HCT116 (cell line): ENCODE measurements around the gene TRMT13. TPM values are rescaled to one million over a fixed set of nuclear protein-coding genes. Genes with fewer than 3 reads are reported as not detected.

Experiments used
- ATAC-seq: fragments of 200-7000 bp; cut with Tn5 transposase; 2 replicates; pipeline ENCODE4 v1.9.1; 2020; ENCODE audit warnings: mild to moderate bottlenecking, moderate library complexity
- BruUV-seq: library from RNA; stranded (reverse); fragments of 400-500 nt; replicated peaks from 2 replicates; lab custom pipeline; 2021; lab: Mats Ljungman, UMichigan
- CTCF ChIA-PET: fragments of 300-600 bp; sonication (Branson Sonifier 250); formaldehyde crosslinking; loops from one replicate; lab custom pipeline; 2021; ENCODE audit warnings: antibody characterized with exemption; lab: Charles Lee
- POLR2A ChIA-PET: fragments of 300-600, 350-600 bp; sonication (Branson Sonifier 250); formaldehyde crosslinking; loops from one replicate; lab custom pipeline; 2021; ENCODE audit warnings: antibody characterized with exemption; lab: Charles Lee
- RAD21 ChIA-PET, 2 experiments: fragments of 300-600 bp; sonication (Branson Sonifier 250); formaldehyde crosslinking; loops; one replicate each; lab custom pipeline; 2023; ENCODE audit warnings: low total read pairs in 2 of 2; ENCODE audit not compliant: uncharacterized antibody in 2 of 2, unreplicated experiment in 2 of 2, low non-redundant PET in 1 of 2; lab: Charles Lee
- DNase-seq: peaks from one replicate; pipeline ENCODE4 v3.0.0-alpha.2; 2010; ENCODE audit warnings: low read depth, low spot score
- H2AFZ ChIP-seq: fragments of 200-600 bp; shearing (Covaris generic), sonication (generic); 2 replicates; pipeline ENCODE4 v1.6.1; 2017; ENCODE audit warnings: low read depth, mixed run types, mixed read lengths, antibody characterized with exemption, low read length; ENCODE audit not compliant: poor library complexity, severe bottlenecking
- H3K27ac ChIP-seq: 2 replicates; pipeline ENCODE4 v1.5.1; 2012; ENCODE audit warnings: low read depth, low read length
- H3K27me3 ChIP-seq: fragments of 200-600 bp; sonication (generic); 2 replicates; pipeline ENCODE4 v1.6.1; 2016; ENCODE audit warnings: mixed run types, low read length, mixed read lengths; ENCODE audit not compliant: insufficient read depth
- H3K36me3 ChIP-seq, 2 experiments: fragments of 200-500 bp in 1 of 2; fragments of 200-600 bp in 1 of 2; sonication (Bioruptor generic) in 1 of 2; sonication (generic) in 1 of 2; 2 replicates each; pipeline versions ENCODE4 v1.5.1 to v1.6.1; 2014 to 2016; ENCODE audit warnings: low read length in 2 of 2, inconsistent platforms in 1 of 2, mixed read lengths in 1 of 2, mixed run types in 1 of 2; ENCODE audit not compliant: insufficient read depth in 2 of 2, control insufficient read depth in 1 of 2
- H3K4me1 ChIP-seq, 2 experiments: fragments of 200-600 bp in 1 of 2; sonication (generic) in 1 of 2; 2 replicates each; pipeline versions ENCODE4 v1.5.1 to v1.6.1; 2012 to 2017; ENCODE audit warnings: low read length in 2 of 2, inconsistent platforms in 1 of 2, mild to moderate bottlenecking in 1 of 2, mixed read lengths in 1 of 2, mixed run types in 1 of 2, moderate library complexity in 1 of 2; ENCODE audit not compliant: insufficient read depth in 2 of 2, control insufficient read depth in 1 of 2
- H3K4me2 ChIP-seq: fragments of 200-600 bp; sonication (generic); 2 replicates; pipeline ENCODE4 v1.6.1; 2017; ENCODE audit warnings: mixed run types, low read length, mixed read lengths
- H3K4me3 ChIP-seq, 2 experiments: fragments of 200-600 bp in 1 of 2; sonication (generic) in 1 of 2; replicated peaks in 1 of 2; 2 replicates each; pipeline ENCODE4 v1.5.1; 2011 to 2016; ENCODE audit warnings: low read length in 2 of 2, control low read depth in 1 of 2, low read depth in 1 of 2, mild to moderate bottlenecking in 1 of 2, mixed read lengths in 1 of 2, mixed run types in 1 of 2
- H3K79me2 ChIP-seq: fragments of 200-600 bp; sonication (generic); 2 replicates; pipeline ENCODE4 v1.6.1; 2017; ENCODE audit warnings: mild to moderate bottlenecking, mixed run types, low read length, moderate library complexity, mixed read lengths; ENCODE audit not compliant: insufficient read depth
- H3K9ac ChIP-seq: fragments of 200-600 bp; sonication (generic); 2 replicates; pipeline ENCODE4 v1.6.1; 2016; ENCODE audit warnings: low read length, mixed read lengths
- H3K9me2 ChIP-seq: fragments of 200-600 bp; sonication (generic), shearing (Covaris generic); 2 replicates; pipeline ENCODE4 v1.6.1; 2017; ENCODE audit warnings: mixed run types, mild to moderate bottlenecking, moderate library complexity; ENCODE audit not compliant: insufficient read depth
- H3K9me3 ChIP-seq, 2 experiments: fragments of 200-500 bp in 1 of 2; fragments of 200-600 bp in 1 of 2; sonication (Bioruptor generic) in 1 of 2; sonication (generic) in 1 of 2; 2 replicates each; pipeline ENCODE4 v1.6.1; 2014 to 2017; ENCODE audit warnings: low read length in 2 of 2, mixed read lengths in 2 of 2, inconsistent platforms in 1 of 2, low read depth in 1 of 2, mild to moderate bottlenecking in 1 of 2, mixed run types in 1 of 2, moderate library complexity in 1 of 2; ENCODE audit not compliant: control insufficient read depth in 1 of 2, insufficient read depth in 1 of 2
- H4K20me1 ChIP-seq: fragments of 200-600 bp; sonication (generic), shearing (Covaris generic); 2 replicates; pipeline ENCODE4 v1.6.1; 2017; ENCODE audit warnings: mixed run types, mild to moderate bottlenecking, moderate library complexity; ENCODE audit not compliant: insufficient read depth
- ATF3 ChIP-seq: IDR thresholded peaks from 2 replicates; pipeline ENCODE4 v1.6.1; 2012
- EGR1 ChIP-seq: IDR thresholded peaks from 2 replicates; pipeline ENCODE4 v1.6.1; 2012; ENCODE audit warnings: low read depth
- ELF1 ChIP-seq: IDR thresholded peaks from 2 replicates; pipeline ENCODE4 v1.6.1; 2012; ENCODE audit warnings: low read depth, borderline replicate concordance
- EZH2 ChIP-seq: fragments of 200-600 bp; sonication (generic); IDR thresholded peaks from 2 replicates; pipeline ENCODE4 v1.6.1; 2017; ENCODE audit warnings: antibody characterized with exemption, mixed run types
- JUND ChIP-seq: IDR thresholded peaks from 2 replicates; pipeline ENCODE4 v1.6.1; 2012
- POLR2A ChIP-seq: IDR thresholded peaks from 2 replicates; pipeline ENCODE4 v1.7.0; 2011; ENCODE audit warnings: borderline replicate concordance; ENCODE audit not compliant: insufficient read depth, insufficient read length; ENCODE audit errors: extremely low read depth
- POLR2AphosphoS5 ChIP-seq: IDR thresholded peaks from 2 replicates; pipeline ENCODE4 v1.6.1; 2011; ENCODE audit warnings: mild to moderate bottlenecking, low read depth, low read length, moderate library complexity
- SIN3A ChIP-seq: IDR thresholded peaks from 2 replicates; pipeline ENCODE4 v1.6.1; 2012; ENCODE audit warnings: low read depth
- SP1 ChIP-seq: IDR thresholded peaks from 2 replicates; pipeline ENCODE4 v1.6.1; 2012; ENCODE audit warnings: low read depth
- SRF ChIP-seq: IDR thresholded peaks from 2 replicates; pipeline ENCODE4 v1.6.1; 2012; ENCODE audit warnings: low read depth
- TCF7L2 ChIP-seq: IDR thresholded peaks from 2 replicates; pipeline ENCODE4 v1.7.0; 2011; ENCODE audit warnings: borderline replicate concordance, inconsistent platforms; ENCODE audit not compliant: insufficient read depth, insufficient read length; ENCODE audit errors: extremely low read depth
- YY1 ChIP-seq: IDR thresholded peaks from 2 replicates; pipeline ENCODE4 v1.6.1; 2011; ENCODE audit warnings: low read length, low read depth, moderate library complexity, mild to moderate bottlenecking; ENCODE audit not compliant: insufficient replicate concordance; ENCODE audit errors: extremely low read depth
- intact Hi-C: fragments of 100-400 bp; cut with micrococcal nuclease; formaldehyde crosslinking; loops from 2 replicates; pipeline ENCODE4 v1.10.0; 2022
- total RNA-seq: library from RNA; stranded (reverse); gene quantifications from one replicate; pipeline ENCODE4 v1.2.1, GENCODE V29; 2021; ENCODE audit not compliant: unreplicated experiment
- TF ChIP-seq, protein P1 (sequence below): IDR thresholded peaks from 2 replicates; pipeline ENCODE4 v1.6.1; 2012
- TF ChIP-seq, protein P2 (sequence below): IDR thresholded peaks from 2 replicates; pipeline ENCODE4 v1.6.1; 2011; ENCODE audit warnings: mild to moderate bottlenecking, low read length, moderate library complexity; ENCODE audit not compliant: insufficient replicate concordance; ENCODE audit errors: extremely low read depth
- TF ChIP-seq, protein P3 (sequence below): IDR thresholded peaks from 2 replicates; pipeline ENCODE4 v1.6.1; 2012; ENCODE audit warnings: low read depth

Gene TRMT13
- total RNA-seq, 1 experiment from 2014 or later, result 13.2 TPM

DNA sequence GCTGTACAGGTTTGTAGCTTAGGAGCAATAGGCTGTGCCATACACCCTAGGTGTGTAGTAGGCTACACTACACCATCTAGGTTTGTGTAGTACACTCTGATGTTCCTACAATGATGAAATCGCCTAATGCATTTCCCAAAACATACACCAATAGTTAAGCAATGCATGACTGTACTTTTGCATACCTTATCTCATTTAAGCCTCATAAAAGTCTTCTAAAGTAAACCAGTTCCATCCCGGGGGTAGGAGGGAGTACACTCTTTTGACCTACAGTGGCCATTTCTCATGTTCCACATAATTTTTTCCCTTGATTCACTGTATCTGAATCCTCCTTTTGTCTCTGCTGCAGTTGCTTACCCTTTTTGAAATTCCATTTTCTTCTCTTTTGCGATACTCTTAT is 12.2 kb downstream of the TRMT13 start:
- ChIA-PET RAD21 (no interaction called here), CTCF (no interaction called here), POLR2A (no interaction called here)
- Histone ChIP-seq H3K27ac (no peak overlapping the region), H3K4me2 (no peak overlapping the region), H3K9me2 (no peaks in the 10 kb centered on the region), H2AFZ (no peak overlapping the region), H3K27me3 (no peaks in the 10 kb centered on the region), H3K9me3 (no peaks in the 10 kb centered on the region), H3K79me2 (no peaks in the 10 kb centered on the region), H4K20me1 (no peaks in the 10 kb centered on the region), H3K4me1 (no peaks in the 10 kb centered on the region), H3K36me3 (peaks cover 30 to 42% of the 10 kb centered on the region in 2 experiments; a peak in 3 of 4 replicates), H3K4me3 (no peak overlapping the region), H3K9ac (no peak overlapping the region)
- BruUV-seq, result no TSS peak
- ATAC-seq (no peak), DNase-seq (no peak)
- TF ChIP-seq, protein P1, sequence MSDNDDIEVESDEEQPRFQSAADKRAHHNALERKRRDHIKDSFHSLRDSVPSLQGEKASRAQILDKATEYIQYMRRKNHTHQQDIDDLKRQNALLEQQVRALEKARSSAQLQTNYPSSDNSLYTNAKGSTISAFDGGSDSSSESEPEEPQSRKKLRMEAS, result no peak
- TF ChIP-seq, protein P2, sequence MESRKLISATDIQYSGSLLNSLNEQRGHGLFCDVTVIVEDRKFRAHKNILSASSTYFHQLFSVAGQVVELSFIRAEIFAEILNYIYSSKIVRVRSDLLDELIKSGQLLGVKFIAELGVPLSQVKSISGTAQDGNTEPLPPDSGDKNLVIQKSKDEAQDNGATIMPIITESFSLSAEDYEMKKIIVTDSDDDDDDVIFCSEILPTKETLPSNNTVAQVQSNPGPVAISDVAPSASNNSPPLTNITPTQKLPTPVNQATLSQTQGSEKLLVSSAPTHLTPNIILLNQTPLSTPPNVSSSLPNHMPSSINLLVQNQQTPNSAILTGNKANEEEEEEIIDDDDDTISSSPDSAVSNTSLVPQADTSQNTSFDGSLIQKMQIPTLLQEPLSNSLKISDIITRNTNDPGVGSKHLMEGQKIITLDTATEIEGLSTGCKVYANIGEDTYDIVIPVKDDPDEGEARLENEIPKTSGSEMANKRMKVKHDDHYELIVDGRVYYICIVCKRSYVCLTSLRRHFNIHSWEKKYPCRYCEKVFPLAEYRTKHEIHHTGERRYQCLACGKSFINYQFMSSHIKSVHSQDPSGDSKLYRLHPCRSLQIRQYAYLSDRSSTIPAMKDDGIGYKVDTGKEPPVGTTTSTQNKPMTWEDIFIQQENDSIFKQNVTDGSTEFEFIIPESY, result no peak
- no peak for TF ChIP-seq YY1
- TF ChIP-seq SRF, result no peak
- no peak for TF ChIP-seq ATF3
- intact Hi-C loops, result no loop called here

- no peaks in the 10 kb centered on the region for H3K79me2 ChIP-seq
- H3K4me3 ChIP-seq, result no peak overlapping the region
- H3K27ac ChIP-seq, result no peak overlapping the region
- ChIA-PET RAD21 (no interaction called here), CTCF (no interaction called here), POLR2A (no interaction called here)
- H3K4me2 ChIP-seq, result no peak overlapping the region
- intact Hi-C loops, result no loop called here
- peaks cover 21 to 31% of the 10 kb centered on the region in 2 experiments; a peak in 3 of 4 replicates for H3K36me3 ChIP-seq
- no peaks in the 10 kb centered on the region for H3K4me1 ChIP-seq
- H3K27me3 ChIP-seq, result no peaks in the 10 kb centered on the region
- H3K9me3 ChIP-seq, result no peaks in the 10 kb centered on the region
- no peak overlapping the region for H3K9ac ChIP-seq
- no TSS peak for BruUV-seq
- H3K9me2 ChIP-seq, result no peaks in the 10 kb centered on the region
- no peak for DNase-seq
- no peak overlapping the region for H2AFZ ChIP-seq
- no peaks in the 10 kb centered on the region for H4K20me1 ChIP-seq
- ATAC-seq, result no peak
- no peak for TF ChIP-seq YY1
- no peak for TF ChIP-seq POLR2AphosphoS5
- TF ChIP-seq TCF7L2, result no peak
- no peak for TF ChIP-seq ELF1
- TF ChIP-seq, protein P3, sequence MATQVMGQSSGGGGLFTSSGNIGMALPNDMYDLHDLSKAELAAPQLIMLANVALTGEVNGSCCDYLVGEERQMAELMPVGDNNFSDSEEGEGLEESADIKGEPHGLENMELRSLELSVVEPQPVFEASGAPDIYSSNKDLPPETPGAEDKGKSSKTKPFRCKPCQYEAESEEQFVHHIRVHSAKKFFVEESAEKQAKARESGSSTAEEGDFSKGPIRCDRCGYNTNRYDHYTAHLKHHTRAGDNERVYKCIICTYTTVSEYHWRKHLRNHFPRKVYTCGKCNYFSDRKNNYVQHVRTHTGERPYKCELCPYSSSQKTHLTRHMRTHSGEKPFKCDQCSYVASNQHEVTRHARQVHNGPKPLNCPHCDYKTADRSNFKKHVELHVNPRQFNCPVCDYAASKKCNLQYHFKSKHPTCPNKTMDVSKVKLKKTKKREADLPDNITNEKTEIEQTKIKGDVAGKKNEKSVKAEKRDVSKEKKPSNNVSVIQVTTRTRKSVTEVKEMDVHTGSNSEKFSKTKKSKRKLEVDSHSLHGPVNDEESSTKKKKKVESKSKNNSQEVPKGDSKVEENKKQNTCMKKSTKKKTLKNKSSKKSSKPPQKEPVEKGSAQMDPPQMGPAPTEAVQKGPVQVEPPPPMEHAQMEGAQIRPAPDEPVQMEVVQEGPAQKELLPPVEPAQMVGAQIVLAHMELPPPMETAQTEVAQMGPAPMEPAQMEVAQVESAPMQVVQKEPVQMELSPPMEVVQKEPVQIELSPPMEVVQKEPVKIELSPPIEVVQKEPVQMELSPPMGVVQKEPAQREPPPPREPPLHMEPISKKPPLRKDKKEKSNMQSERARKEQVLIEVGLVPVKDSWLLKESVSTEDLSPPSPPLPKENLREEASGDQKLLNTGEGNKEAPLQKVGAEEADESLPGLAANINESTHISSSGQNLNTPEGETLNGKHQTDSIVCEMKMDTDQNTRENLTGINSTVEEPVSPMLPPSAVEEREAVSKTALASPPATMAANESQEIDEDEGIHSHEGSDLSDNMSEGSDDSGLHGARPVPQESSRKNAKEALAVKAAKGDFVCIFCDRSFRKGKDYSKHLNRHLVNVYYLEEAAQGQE, result no peak
- no peak for TF ChIP-seq EZH2
- no peak for TF ChIP-seq POLR2A
- TF ChIP-seq SP1, result no peak
- no peak for TF ChIP-seq JUND
- no peak for TF ChIP-seq ATF3
- TF ChIP-seq EGR1, result no peak
- no peak for TF ChIP-seq SIN3A
Measured at GRCh38 chr1:100146958-100147357, 14.0 kb downstream of the TRMT13 start.
